MCF 10A (cell line): ENCODE results near the gene ZNF208. TPM values are rescaled to one million over a fixed set of nuclear protein-coding genes. Genes with fewer than 3 reads are reported as not detected.

Source experiments
- BruUV-seq: library from RNA; stranded (reverse); fragments of 400-500 nt; replicated peaks from 2 replicates; lab custom pipeline; 2021; lab: Mats Ljungman, UMichigan
- CTCF ChIA-PET: fragments of 300-600 bp; sonication (Branson Sonifier 250); formaldehyde crosslinking; extraction: SDS; loops from one replicate; lab custom pipeline; 2021; ENCODE audit warnings: antibody characterized with exemption, inconsistent platforms; lab: Yijun Ruan, JAX
- POLR2A ChIA-PET: fragments of 300-600, 350-650 bp; sonication (Branson Sonifier 250); formaldehyde crosslinking; extraction: SDS; loops from one replicate; lab custom pipeline; 2020; ENCODE audit warnings: antibody characterized with exemption, inconsistent platforms; lab: Yijun Ruan, JAX
- DNase-seq: peaks from one replicate; pipeline ENCODE4 v3.0.0-alpha.2; 2018; ENCODE audit not compliant: unreplicated experiment
- H3K27ac Mint-ChIP-seq: one replicate; pipeline ENCODE4 v1.8.0; 2022; ENCODE audit warnings: mild to moderate bottlenecking, low read depth, mixed read lengths; ENCODE audit not compliant: unreplicated experiment
- H3K27me3 Mint-ChIP-seq: one replicate; pipeline ENCODE4 v1.8.0; 2022; ENCODE audit warnings: mixed read lengths; ENCODE audit not compliant: insufficient read depth, unreplicated experiment
- H3K36me3 Mint-ChIP-seq: one replicate; pipeline ENCODE4 v1.8.0; 2022; ENCODE audit warnings: mild to moderate bottlenecking, moderate library complexity, mixed read lengths; ENCODE audit not compliant: insufficient read depth, unreplicated experiment
- H3K4me1 Mint-ChIP-seq: one replicate; pipeline ENCODE4 v1.8.0; 2022; ENCODE audit warnings: mixed read lengths; ENCODE audit not compliant: insufficient read depth, unreplicated experiment
- H3K4me3 Mint-ChIP-seq: one replicate; pipeline ENCODE4 v1.8.0; 2022; ENCODE audit warnings: mild to moderate bottlenecking, moderate library complexity, mixed read lengths; ENCODE audit not compliant: unreplicated experiment
- H3K9me3 Mint-ChIP-seq: one replicate; pipeline ENCODE4 v1.8.0; 2022; ENCODE audit warnings: mixed read lengths; ENCODE audit not compliant: unreplicated experiment
- CTCF ChIP-seq: fragments of 200-600 bp; IDR thresholded peaks from one replicate; pipeline ENCODE4 v1.8.0; 2022; ENCODE audit warnings: antibody characterized with exemption, mild to moderate bottlenecking; ENCODE audit not compliant: unreplicated experiment
- intact Hi-C: fragments of 100-400 bp; cut with micrococcal nuclease; formaldehyde crosslinking; loops from 2 replicates; pipeline ENCODE4 v1.14.1; 2022
- total RNA-seq: library from RNA; stranded (reverse); gene quantifications from 2 replicates; pipeline ENCODE4 v1.2.3, GENCODE V29; 2022

The ZNF208 gene
- total RNA-seq, 1 experiment from 2014 or later = not detected

- Mint-ChIP-seq H3K27me3 (no peaks in the 10 kb centered on the region), H3K4me1 (no peaks in the 10 kb centered on the region), H3K4me3 (no peak overlapping the region), H3K27ac (no peak overlapping the region), H3K36me3 (no peaks in the 10 kb centered on the region), H3K9me3 (peaks cover 8% of the 10 kb centered on the region)
- no TSS peak for BruUV-seq
- ChIA-PET POLR2A (no interaction called here), CTCF (no interaction called here)
- intact Hi-C loops = no loop called here
- TF ChIP-seq CTCF = no peak
- DNase-seq = no peak
Measured at GRCh38 chr19:21970466-21970865, 40.3 kb downstream of the ZNF208 start.

GRCh38 chr19:21947775-21948174, 63.0 kb downstream of the ZNF208 start:
- intact Hi-C loops = no loop called here
- POLR2A ChIA-PET = no interaction called here

GRCh38 chr19:21940684-21941083, 70.1 kb downstream of the ZNF208 start:
- Mint-ChIP-seq H3K27me3 (no peaks in the 10 kb centered on the region), H3K27ac (no peak overlapping the region), H3K4me3 (no peak overlapping the region), H3K4me1 (no peaks in the 10 kb centered on the region), H3K9me3 (no peaks in the 10 kb centered on the region), H3K36me3 (no peaks in the 10 kb centered on the region)
- ChIA-PET CTCF (no interaction called here), POLR2A (no interaction called here)
- no peak for TF ChIP-seq CTCF
- BruUV-seq = no TSS peak
- intact Hi-C loops = no loop called here
- no peak for DNase-seq

More at GRCh38 chr19:21947775-21948174, 63.0 kb downstream of the ZNF208 start:
- no peak for TF ChIP-seq CTCF
- Mint-ChIP-seq H3K27me3 (no peaks in the 10 kb centered on the region), H3K36me3 (no peaks in the 10 kb centered on the region), H3K9me3 (peaks cover 21% of the 10 kb centered on the region), H3K4me3 (no peak overlapping the region), H3K4me1 (no peaks in the 10 kb centered on the region), H3K27ac (no peak overlapping the region)
- no TSS peak for BruUV-seq
- CTCF ChIA-PET = no interaction called here
- DNase-seq = peak; percentile 6

- DNase-seq = no peak
- H3K27me3 Mint-ChIP-seq = no peaks in the 10 kb centered on the region
- H3K4me1 Mint-ChIP-seq = no peaks in the 10 kb centered on the region
- TF ChIP-seq CTCF = no peak
- no peaks in the 10 kb centered on the region for H3K9me3 Mint-ChIP-seq
- POLR2A ChIA-PET = no interaction called here
- H3K4me3 Mint-ChIP-seq = no peak overlapping the region
- CTCF ChIA-PET = no interaction called here
- no peak overlapping the region for H3K27ac Mint-ChIP-seq
- BruUV-seq = no TSS peak
- H3K36me3 Mint-ChIP-seq = no peaks in the 10 kb centered on the region
- intact Hi-C loops = no loop called here
Measured at GRCh38 chr19:21934593-21934992, 76.2 kb downstream of the ZNF208 start.
